Purkinje cell (primary cell): ENCODE measurements around the gene RFESD. TPM values are rescaled to one million over a fixed set of nuclear protein-coding genes. Genes with fewer than 3 reads are reported as not detected.

Experiments
- polyA plus RNA-seq: library from polyadenylated mRNA; unstranded; fragments of >200 nt; fragmentation: Nextera tagmentation; gene quantifications from 2 replicates; pipeline ENCODE4 v1.2.1, GENCODE V29; 2014

The RFESD gene
- polyA plus RNA-seq: 11.6 and 14.8 TPM in 2 replicates

GRCh38 chr5:95646569-95647431 is at the start of gene RFESD:
Gene RFESD (plus strand): TSS chr5:95646777. CDS start chr5:95652272, 5,495 bp downstream.

GRCh38 chr5:95620030-95620869 is 26.3 kb upstream of the RFESD start, which contains the start of gene GPR150:
Gene GPR150 (plus strand): TSS chr5:95620087. CDS start chr5:95620276, 189 bp downstream.

DNA sequence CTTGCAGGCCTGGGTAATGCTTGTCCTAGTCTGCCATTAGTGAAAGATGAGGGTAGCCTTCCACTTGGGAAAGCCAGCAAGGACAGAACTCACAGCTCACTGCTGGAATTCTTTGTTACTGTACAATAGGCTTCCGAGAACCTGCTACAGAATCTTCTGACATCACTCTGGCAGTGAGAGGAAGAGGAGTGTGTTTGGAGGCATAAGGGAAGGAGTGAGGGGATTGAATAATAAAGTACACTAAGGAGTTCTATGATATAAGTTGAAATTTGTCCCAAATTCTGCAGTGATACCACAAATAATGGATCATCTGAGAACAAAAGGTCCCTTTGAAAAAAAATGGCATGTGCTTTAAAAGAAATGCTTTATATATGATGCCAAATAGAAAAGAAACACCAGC is 36.3 kb downstream of the RFESD start, which contains the start of gene SPATA9:
SPATA9 (minus strand) TSS at position 101 of the 400 bp plus-strand sequence. CDS start 137 bp downstream, outside the sequence.

Other genes with a start within 250 kb of the RFESD start
- gene SKIC3, start 91.8 kb upstream of the RFESD start, polyA plus RNA-seq: 127 and 189 TPM in 2 replicates
- gene ARSK, start 91.7 kb upstream of the RFESD start, polyA plus RNA-seq: 23.9 and 26.6 TPM in 2 replicates
- 0.58 TPM in 1 of 2 replicates, not detected in the other for gene GPR150, start 26.7 kb upstream of the RFESD start, polyA plus RNA-seq
- gene SPATA9, start 36.2 kb downstream of the RFESD start, polyA plus RNA-seq: 0.62 and 3.4 TPM in 2 replicates
- gene RHOBTB3, start 84.6 kb downstream of the RFESD start, polyA plus RNA-seq: 20.4 and 27.7 TPM in 2 replicates
- gene GLRX, start 175.9 kb downstream of the RFESD start, polyA plus RNA-seq: 86.6 and 95.8 TPM in 2 replicates